Loucy (cell line): ENCODE measurements around the gene VPS13D.

Experiments
- H2AFZ ChIP-seq: fragments of 200-600 bp; sonication (generic); 2 replicates; pipeline ENCODE4 v1.6.0; 2016; ENCODE audit warnings: antibody characterized with exemption, mild to moderate bottlenecking, low read length, moderate library complexity
- H3F3A ChIP-seq: fragments of 200-600 bp; 2 replicates; pipeline ENCODE4 v1.6.0; 2016; ENCODE audit warnings: antibody characterized with exemption, low read depth, mild to moderate bottlenecking
- H3K27me3 ChIP-seq: fragments of 200-600 bp; sonication (generic); 2 replicates; pipeline ENCODE4 v1.6.1; 2014; ENCODE audit warnings: low read length, mild to moderate bottlenecking; ENCODE audit not compliant: insufficient read depth, poor library complexity, severe bottlenecking
- H3K36me3 ChIP-seq: fragments of 200-600 bp; sonication (generic); 2 replicates; pipeline ENCODE4 v1.6.1; 2016; ENCODE audit warnings: low read length; ENCODE audit not compliant: insufficient read depth
- H3K4me1 ChIP-seq: fragments of 200-600 bp; sonication (generic); 2 replicates; pipeline ENCODE4 v1.5.1; 2014; ENCODE audit warnings: low read length, mild to moderate bottlenecking; ENCODE audit not compliant: insufficient read depth, poor library complexity, severe bottlenecking
- H3K4me2 ChIP-seq: fragments of 200-600 bp; sonication (generic); 2 replicates; pipeline ENCODE4 v1.6.0; 2014; ENCODE audit warnings: antibody characterized with exemption, low read length, low read depth, mild to moderate bottlenecking; ENCODE audit not compliant: poor library complexity, severe bottlenecking
- H3K4me3 ChIP-seq: fragments of 200-600 bp; sonication (generic); 2 replicates; pipeline ENCODE4 v1.5.1; 2014; ENCODE audit warnings: low read length, mild to moderate bottlenecking, mixed read lengths; ENCODE audit not compliant: poor library complexity, severe bottlenecking
- H3K79me2 ChIP-seq: fragments of 200-600 bp; sonication (generic); 2 replicates; pipeline ENCODE4 v1.6.1; 2014; ENCODE audit warnings: low read length; ENCODE audit not compliant: insufficient read depth
- H3K9ac ChIP-seq: fragments of 200-600 bp; sonication (generic); 2 replicates; pipeline ENCODE4 v1.6.0; 2014; ENCODE audit warnings: mild to moderate bottlenecking, low read depth, low read length, moderate library complexity; ENCODE audit not compliant: poor library complexity, severe bottlenecking
- H3K9me2 ChIP-seq: fragments of 200-600 bp; sonication (generic); replicated peaks from 2 replicates; pipeline ENCODE4 v1.6.1; 2016; ENCODE audit warnings: low read depth, low read length, mixed read lengths
- H3K9me3 ChIP-seq: fragments of 200-600 bp; sonication (generic); 2 replicates; pipeline ENCODE4 v1.6.1; 2014; ENCODE audit warnings: mild to moderate bottlenecking, antibody characterized with exemption, low read length, low read depth; ENCODE audit not compliant: insufficient read depth
- H4K20me1 ChIP-seq: fragments of 200-600 bp; sonication (generic); 2 replicates; pipeline ENCODE4 v1.6.0; 2014; ENCODE audit warnings: antibody characterized with exemption, low read length, mild to moderate bottlenecking; ENCODE audit not compliant: insufficient read depth, poor library complexity, severe bottlenecking
- CTCF ChIP-seq: fragments of 200-600 bp; sonication (generic); conservative IDR thresholded peaks from 2 replicates; pipeline ENCODE4 v1.5.1; 2014; ENCODE audit warnings: mild to moderate bottlenecking, antibody characterized with exemption, low read length
- EZH2phosphoT487 ChIP-seq: fragments of 200-600 bp; IDR thresholded peaks from 2 replicates; pipeline ENCODE4 v1.6.1; 2018; ENCODE audit warnings: antibody characterized with exemption, mild to moderate bottlenecking, moderate library complexity, borderline replicate concordance

Gene VPS13D

GRCh38 chr1:12398479-12398878, 168.6 kb downstream of the VPS13D start:
- H2AFZ ChIP-seq = no peak overlapping the region

GRCh38 chr1:12400027-12400693, 170.3 kb downstream of the VPS13D start:
- no peak overlapping the region for H3K4me2 ChIP-seq
- peaks cover 16% of the 10 kb centered on the region; the same call in 1 of the 2 replicates for H3K36me3 ChIP-seq
- no peak overlapping the region for H2AFZ ChIP-seq
- H3K9me3 ChIP-seq = no peaks in the 10 kb centered on the region
- H3K79me2 ChIP-seq = no peaks in the 10 kb centered on the region
- H3K4me3 ChIP-seq = no peak overlapping the region
- no peaks in the 10 kb centered on the region for H4K20me1 ChIP-seq
- H3K9ac ChIP-seq = no peak overlapping the region
- H3K27me3 ChIP-seq = no peaks in the 10 kb centered on the region
- no peaks in the 10 kb centered on the region for H3K9me2 ChIP-seq
- H3F3A ChIP-seq = no peaks in the 10 kb centered on the region
- H3K4me1 ChIP-seq = peaks cover 18% of the 10 kb centered on the region
- no peak for TF ChIP-seq EZH2phosphoT487
- no peak for TF ChIP-seq CTCF

More at GRCh38 chr1:12398479-12398878, 168.6 kb downstream of the VPS13D start:
- no peaks in the 10 kb centered on the region for H4K20me1 ChIP-seq
- H3K4me2 ChIP-seq = peak overlapping the region; percentile 12
- H3K27me3 ChIP-seq = no peaks in the 10 kb centered on the region
- no peaks in the 10 kb centered on the region for H3K79me2 ChIP-seq
- H3F3A ChIP-seq = no peaks in the 10 kb centered on the region
- H3K4me1 ChIP-seq = peaks cover 18% of the 10 kb centered on the region
- no peaks in the 10 kb centered on the region for H3K9me2 ChIP-seq
- H3K4me3 ChIP-seq = no peak overlapping the region
- H3K36me3 ChIP-seq = no peaks in the 10 kb centered on the region; the same call in 1 of the 2 replicates
- no peak overlapping the region for H3K9ac ChIP-seq
- TF ChIP-seq CTCF = no peak
- TF ChIP-seq EZH2phosphoT487 = no peak
- no peaks in the 10 kb centered on the region for H3K9me3 ChIP-seq

- TF ChIP-seq CTCF = no peak
- TF ChIP-seq EZH2phosphoT487 = no peak
- H3K4me3 ChIP-seq = no peak overlapping the region
- no peak overlapping the region for H3K4me2 ChIP-seq
- no peak overlapping the region for H2AFZ ChIP-seq
- H3K9me2 ChIP-seq = no peaks in the 10 kb centered on the region
- H3F3A ChIP-seq = no peaks in the 10 kb centered on the region
- H3K4me1 ChIP-seq = peaks cover 16% of the 10 kb centered on the region
- no peaks in the 10 kb centered on the region for H3K9me3 ChIP-seq
- H3K36me3 ChIP-seq = peaks cover 20% of the 10 kb centered on the region; the same call in 1 of the 2 replicates
- no peaks in the 10 kb centered on the region for H4K20me1 ChIP-seq
- no peaks in the 10 kb centered on the region for H3K79me2 ChIP-seq
- no peak overlapping the region for H3K9ac ChIP-seq
- no peaks in the 10 kb centered on the region for H3K27me3 ChIP-seq
Measured at GRCh38 chr1:12402159-12402673, 172.4 kb downstream of the VPS13D start.
